GM12878 (cell line): Measurements from ENCODE around the gene NFATC2. TPM values are rescaled to one million over a fixed set of nuclear protein-coding genes. Genes with fewer than 3 reads are reported as not detected.

Experiments
- ATAC-seq: fragments of 200-7000 bp; cut with Tn5 transposase; 3 replicates; pipeline ENCODE4 v1.9.1; 2020; ENCODE audit warnings: mild to moderate bottlenecking, moderate library complexity
- BruUV-seq: library from RNA; stranded (reverse); fragments of 400-500 nt; replicated peaks from 2 replicates; lab custom pipeline; 2021; lab: Mats Ljungman, UMichigan
- CTCF ChIA-PET: fragments of 300-600 bp; sonication (Branson Sonifier 250); formaldehyde crosslinking; extraction: SDS; loops from one replicate; lab custom pipeline; 2021; ENCODE audit warnings: inconsistent platforms; lab: Yijun Ruan, JAX
- POLR2A ChIA-PET: fragments of 350-600 bp; formaldehyde crosslinking; extraction: SDS; loops from one replicate; lab custom pipeline; 2021; ENCODE audit warnings: inconsistent platforms; lab: Charles Lee
- RAD21 ChIA-PET: fragments of 300-600 bp; sonication (Branson Sonifier 250); formaldehyde crosslinking; loops from one replicate; lab custom pipeline; 2023; ENCODE audit warnings: antibody characterized with exemption; ENCODE audit not compliant: unreplicated experiment; lab: Charles Lee
- SMC1A ChIA-PET: fragments of 300-600 bp; sonication (Branson Sonifier 250); formaldehyde crosslinking; loops from one replicate; lab custom pipeline; 2023; ENCODE audit not compliant: unreplicated experiment, uncharacterized antibody; lab: Charles Lee
- DNase-seq: peaks from one replicate; pipeline ENCODE4 v3.0.0-alpha.2; 2011; ENCODE audit warnings: low read depth, low spot score
- FAIRE-seq: peaks from 3 replicates; lab custom pipeline; 2011; peaks lifted over from hg19 to GRCh38; lab: Jason Lieb, UNC
- H2AFZ ChIP-seq: 2 replicates; pipeline ENCODE4 v1.6.0; 2011; ENCODE audit warnings: low read depth, low read length, control low read depth; ENCODE audit not compliant: control insufficient read depth
- H3K27ac ChIP-seq: 2 replicates; pipeline ENCODE4 v1.5.1; 2011; ENCODE audit warnings: control low read depth; ENCODE audit not compliant: control insufficient read depth, insufficient read depth
- H3K27me3 ChIP-seq, 2 experiments: replicated peaks in 1 of 2; 2 replicates each; pipeline versions ENCODE4 v1.6.0 to v1.6.1; 2011; ENCODE audit warnings: low read length in 1 of 2; ENCODE audit not compliant: control insufficient read depth in 2 of 2, insufficient read depth in 2 of 2
- H3K36me3 ChIP-seq, 2 experiments: 2 replicates each; pipeline ENCODE4 v1.5.1; 2011; ENCODE audit warnings: low read length in 1 of 2; ENCODE audit not compliant: control insufficient read depth in 2 of 2, insufficient read depth in 2 of 2
- H3K4me1 ChIP-seq: 2 replicates; pipeline ENCODE4 v1.6.1; 2011; ENCODE audit warnings: mild to moderate bottlenecking, low read length, moderate library complexity, mixed read lengths; ENCODE audit not compliant: control insufficient read depth, insufficient read depth
- H3K4me2 ChIP-seq: 2 replicates; pipeline ENCODE4 v1.6.0; 2011; ENCODE audit warnings: control low read depth; ENCODE audit not compliant: control insufficient read depth, insufficient read depth
- H3K4me3 ChIP-seq: fragments of 200-600 bp; sonication (generic); 2 replicates; pipeline ENCODE4 v1.5.1; 2016
- H3K79me2 ChIP-seq: 2 replicates; pipeline ENCODE4 v1.6.0; 2011; ENCODE audit warnings: low read length; ENCODE audit not compliant: control insufficient read depth, insufficient read depth
- H3K9ac ChIP-seq: 2 replicates; pipeline ENCODE4 v1.8.0; 2011; ENCODE audit warnings: low read length, control low read depth, mixed read lengths; ENCODE audit not compliant: control insufficient read depth, insufficient read depth
- H3K9me3 ChIP-seq: replicated peaks from 3 replicates; pipeline ENCODE4 v1.5.1; 2011; ENCODE audit warnings: mild to moderate bottlenecking, low read length; ENCODE audit not compliant: control insufficient read depth, insufficient read depth
- H4K20me1 ChIP-seq: 2 replicates; pipeline ENCODE4 v1.6.0; 2011; ENCODE audit not compliant: control insufficient read depth, insufficient read depth
- BCL3 ChIP-seq: IDR thresholded peaks from 2 replicates; pipeline ENCODE4 v1.6.1; 2011; ENCODE audit warnings: borderline replicate concordance, low read depth, mild to moderate bottlenecking, moderate library complexity, low read length; ENCODE audit not compliant: insufficient read depth, poor library complexity, severe bottlenecking
- CREM ChIP-seq: IDR thresholded peaks from 2 replicates; pipeline ENCODE4 v1.6.1; 2014; ENCODE audit warnings: antibody characterized with exemption, low read depth
- FOS ChIP-seq: IDR thresholded peaks from 3 replicates; pipeline ENCODE4 v1.6.1; 2011; ENCODE audit warnings: borderline replicate concordance; ENCODE audit not compliant: insufficient read length; ENCODE audit errors: extremely low read depth
- HSF1 ChIP-seq: fragments of 150-350 bp; IDR thresholded peaks from 2 replicates; pipeline ENCODE4 v1.6.1; 2014; ENCODE audit warnings: mild to moderate bottlenecking, low read depth, low read length
- NKRF ChIP-seq: fragments of 450-650 bp; conservative IDR thresholded peaks from 2 replicates; pipeline ENCODE4 v1.6.1; 2017; ENCODE audit warnings: mild to moderate bottlenecking, moderate library complexity
- SMAD1 ChIP-seq: fragments of 450-650 bp; IDR thresholded peaks from 2 replicates; pipeline ENCODE4 v1.6.1; 2018; ENCODE audit warnings: mild to moderate bottlenecking, low read depth; ENCODE audit not compliant: partially characterized antibody
- TCF3 ChIP-seq: IDR thresholded peaks from 2 replicates; pipeline ENCODE4 v1.6.1; 2012; ENCODE audit warnings: low read depth, mild to moderate bottlenecking, low read length, borderline replicate concordance; ENCODE audit not compliant: insufficient read depth
- TCF7 ChIP-seq: IDR thresholded peaks from 2 replicates; pipeline ENCODE4 v1.6.1; 2014; ENCODE audit warnings: antibody characterized with exemption, borderline replicate concordance
- WGBS: methylation state at CpG from one replicate; pipeline ENCODE4 v1.1.6; 2016; ENCODE audit warnings: low lambda C conversion rate; ENCODE audit not compliant: insufficient replicate concordance, insufficient coverage; ENCODE audit errors: missing lambda C conversion rate; 5-methylcytosine and 5-hydroxymethylcytosine counted together
- in situ Hi-C: fragments of 300-500 bp; cut with MboI; formaldehyde crosslinking; loops from 9 replicates; pipeline ENCODE4 v1.14.3; 2018; ENCODE audit warnings: mixed read lengths
- intact Hi-C: fragments of 100-400 bp; cut with micrococcal nuclease; formaldehyde crosslinking; loops from one replicate; pipeline ENCODE4 v1.14.2; 2022; ENCODE audit not compliant: unreplicated experiment
- polyA plus RNA-seq, 11 experiments: library from polyadenylated mRNA; depleted of rRNA in 4 of 11; unstranded in 6 of 11; stranded (reverse) in 5 of 11; fragments of >200 nt; fragmentation: Nextera tagmentation in 4 of 11; fragmentation: Illumina TruSeq in 1 of 11; extraction: Ambion mirVana in 4 of 11; extraction: Trizol in 1 of 11; gene quantifications; 1 replicate in 1 of 11; 2 replicates in 10 of 11; pipeline versions ENCODE4 v1.2.1 to v1.2.3, GENCODE V29; 2011 to 2016; ENCODE audit warnings: inconsistent platforms in 2 of 11, missing spikeins in 2 of 11, low read depth in 1 of 11
- total RNA-seq, 4 experiments: library from RNA; depleted of rRNA in 3 of 4; stranded (reverse); fragments of >200 nt in 3 of 4; fragmentation: Illumina TruSeq in 1 of 4; extraction: Trizol in 1 of 4; gene quantifications; 2 replicates each; pipeline versions ENCODE4 v1.2.1 to v1.2.3, GENCODE V29; 2013 to 2021
- TF ChIP-seq, protein P1 (sequence below): IDR thresholded peaks from 2 replicates; pipeline ENCODE4 v1.6.1; 2012; ENCODE audit warnings: improper control_type of control experiment, low read depth, low read length; ENCODE audit not compliant: insufficient replicate concordance

Gene NFATC2
- total and polyA plus RNA-seq, 10 of the 15 experiments (the other 5 are each of a cell fraction or from before 2014, with no cell fraction given): 3.3 to 20.0 (median 7.3) TPM

- in situ Hi-C loops (loop anchor here (10.0 to 25.0 kb wide), 2 partner anchors 587 to 761 kb away; no protein-coding TSS in a partner anchor), intact Hi-C loops (loop anchor here (2.0 to 5.0 kb wide), 3 partner anchors 59 to 141 kb away; partner anchors contain the start of gene NFATC2)
- Histone ChIP-seq H3K36me3 (peaks cover 0 to 3% of the 10 kb centered on the region in 2 experiments; a peak in 2 of 4 replicates), H3K4me2 (peak overlapping the region; percentile 98), H3K79me2 (peaks cover 4% of the 10 kb centered on the region), H3K27ac (peak overlapping the region; percentile 94), H3K4me1 (peaks cover 70% of the 10 kb centered on the region), H3K4me3 (0 out of 2 replicates have a peak overlapping the region, but pooled peaks have one; percentile 19), H3K9me3 (no peaks in the 10 kb centered on the region; the same call in 2 of the 3 replicates), H4K20me1 (no peaks in the 10 kb centered on the region), H3K27me3 (no peaks in the 10 kb centered on the region), H3K9ac (no peak overlapping the region), H2AFZ (no peak overlapping the region)
- no peak for ATAC-seq
- ChIA-PET POLR2A (interaction anchor here (0.6 to 1.7 kb wide), 2 partner anchors 140 to 261 kb away, joined by 3 to 4 read pairs; no protein-coding TSS in a partner anchor), SMC1A (interaction anchor here (1.0 to 2.6 kb wide), 8 partner anchors 15 to 193 kb away, joined by 3 to 8 read pairs (median 4); no protein-coding TSS in a partner anchor), CTCF (interaction anchor here (0.9 to 2.7 kb wide), 6 partner anchors 9 to 19 kb away, joined by 4 to 16 read pairs (median 4); no protein-coding TSS in a partner anchor), RAD21 (interaction anchor here (0.9 to 3.8 kb wide), 7 partner anchors 10 to 193 kb away, joined by 3 to 22 read pairs (median 5); partner anchors contain the start of gene NFATC2)
- no peak for FAIRE-seq
- no TSS peak for BruUV-seq
- no peak for DNase-seq
- WGBS: 97% methylated on average over 4 of the region's 4 CpGs
- TF ChIP-seq SMAD1 (no peak), BCL3 (no peak), FOS (no peak), CREM (no peak), TCF3 (no peak), TCF7 (no peak), HSF1 (no peak), NKRF (no peak)
- TF ChIP-seq, protein P1, sequence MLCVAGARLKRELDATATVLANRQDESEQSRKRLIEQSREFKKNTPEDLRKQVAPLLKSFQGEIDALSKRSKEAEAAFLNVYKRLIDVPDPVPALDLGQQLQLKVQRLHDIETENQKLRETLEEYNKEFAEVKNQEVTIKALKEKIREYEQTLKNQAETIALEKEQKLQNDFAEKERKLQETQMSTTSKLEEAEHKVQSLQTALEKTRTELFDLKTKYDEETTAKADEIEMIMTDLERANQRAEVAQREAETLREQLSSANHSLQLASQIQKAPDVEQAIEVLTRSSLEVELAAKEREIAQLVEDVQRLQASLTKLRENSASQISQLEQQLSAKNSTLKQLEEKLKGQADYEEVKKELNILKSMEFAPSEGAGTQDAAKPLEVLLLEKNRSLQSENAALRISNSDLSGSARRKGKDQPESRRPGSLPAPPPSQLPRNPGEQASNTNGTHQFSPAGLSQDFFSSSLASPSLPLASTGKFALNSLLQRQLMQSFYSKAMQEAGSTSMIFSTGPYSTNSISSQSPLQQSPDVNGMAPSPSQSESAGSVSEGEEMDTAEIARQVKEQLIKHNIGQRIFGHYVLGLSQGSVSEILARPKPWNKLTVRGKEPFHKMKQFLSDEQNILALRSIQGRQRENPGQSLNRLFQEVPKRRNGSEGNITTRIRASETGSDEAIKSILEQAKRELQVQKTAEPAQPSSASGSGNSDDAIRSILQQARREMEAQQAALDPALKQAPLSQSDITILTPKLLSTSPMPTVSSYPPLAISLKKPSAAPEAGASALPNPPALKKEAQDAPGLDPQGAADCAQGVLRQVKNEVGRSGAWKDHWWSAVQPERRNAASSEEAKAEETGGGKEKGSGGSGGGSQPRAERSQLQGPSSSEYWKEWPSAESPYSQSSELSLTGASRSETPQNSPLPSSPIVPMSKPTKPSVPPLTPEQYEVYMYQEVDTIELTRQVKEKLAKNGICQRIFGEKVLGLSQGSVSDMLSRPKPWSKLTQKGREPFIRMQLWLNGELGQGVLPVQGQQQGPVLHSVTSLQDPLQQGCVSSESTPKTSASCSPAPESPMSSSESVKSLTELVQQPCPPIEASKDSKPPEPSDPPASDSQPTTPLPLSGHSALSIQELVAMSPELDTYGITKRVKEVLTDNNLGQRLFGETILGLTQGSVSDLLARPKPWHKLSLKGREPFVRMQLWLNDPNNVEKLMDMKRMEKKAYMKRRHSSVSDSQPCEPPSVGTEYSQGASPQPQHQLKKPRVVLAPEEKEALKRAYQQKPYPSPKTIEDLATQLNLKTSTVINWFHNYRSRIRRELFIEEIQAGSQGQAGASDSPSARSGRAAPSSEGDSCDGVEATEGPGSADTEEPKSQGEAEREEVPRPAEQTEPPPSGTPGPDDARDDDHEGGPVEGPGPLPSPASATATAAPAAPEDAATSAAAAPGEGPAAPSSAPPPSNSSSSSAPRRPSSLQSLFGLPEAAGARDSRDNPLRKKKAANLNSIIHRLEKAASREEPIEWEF: no peak
Observed at GRCh38 chr20:51401496-51401895, 141.0 kb downstream of the NFATC2 start.
